COLO668 (cell line): ENCODE measurements around the gene SNCG.
"Not testable (repeated sequence)": the region's sequence is repeated elsewhere in the genome, so short reads cannot be mapped to it uniquely, and the experiment has no call there.

ENCODE experiments used
- DNase-seq: peaks from one replicate; lab custom pipeline; 2025; ENCODE audit not compliant: unreplicated experiment; lab: John Stamatoyannopoulos, UW

SNCG gene

GRCh38 chr10:86974484-86974883 lies 16.1 kb downstream of the SNCG start:
- DNase-seq, result no peak

- no peak for DNase-seq
Observed at GRCh38 chr10:86976362-86977056, 18.1 kb downstream of the SNCG start.

- not testable (repeated sequence) for DNase-seq
Observed at GRCh38 chr10:86978457-86978856, 20.1 kb downstream of the SNCG start.

- no peak for DNase-seq
Observed at GRCh38 chr10:86979296-86979818, 21.0 kb downstream of the SNCG start.

GRCh38 chr10:86979977-86980448 lies 21.6 kb downstream of the SNCG start:
- DNase-seq, result no peak

GRCh38 chr10:86981020-86981419 lies 22.6 kb downstream of the SNCG start:
- not testable (repeated sequence) for DNase-seq

GRCh38 chr10:86981716-86982115 lies 23.3 kb downstream of the SNCG start:
- DNase-seq, result no peak

GRCh38 chr10:86984498-86984897 lies 26.1 kb downstream of the SNCG start:
- not testable (repeated sequence) for DNase-seq

- DNase-seq, result no peak
Observed at GRCh38 chr10:86988520-86988919, 30.1 kb downstream of the SNCG start.

- DNase-seq, result not testable (repeated sequence)
Observed at GRCh38 chr10:86991362-86991761, 33.0 kb downstream of the SNCG start.

GRCh38 chr10:86992456-86992855 lies 34.1 kb downstream of the SNCG start:
- no peak for DNase-seq

- no peak for DNase-seq
Observed at GRCh38 chr10:86992929-86993328, 34.5 kb downstream of the SNCG start.

GRCh38 chr10:86999802-87000403 lies 41.5 kb downstream of the SNCG start:
- not testable (repeated sequence) for DNase-seq

GRCh38 chr10:87000491-87000890 lies 42.1 kb downstream of the SNCG start:
- DNase-seq, result no peak

- not testable (repeated sequence) for DNase-seq
Observed at GRCh38 chr10:87007124-87007523, 48.7 kb downstream of the SNCG start.

GRCh38 chr10:87007674-87008073 lies 49.3 kb downstream of the SNCG start:
- DNase-seq, result not testable (repeated sequence)

- not testable (repeated sequence) for DNase-seq
Observed at GRCh38 chr10:87008303-87008702, 49.9 kb downstream of the SNCG start.

- DNase-seq, result not testable (repeated sequence)
Observed at GRCh38 chr10:87009134-87009696, 50.8 kb downstream of the SNCG start.
